Measurements from ENCODE around the gene SSX2IP.

DNA sequence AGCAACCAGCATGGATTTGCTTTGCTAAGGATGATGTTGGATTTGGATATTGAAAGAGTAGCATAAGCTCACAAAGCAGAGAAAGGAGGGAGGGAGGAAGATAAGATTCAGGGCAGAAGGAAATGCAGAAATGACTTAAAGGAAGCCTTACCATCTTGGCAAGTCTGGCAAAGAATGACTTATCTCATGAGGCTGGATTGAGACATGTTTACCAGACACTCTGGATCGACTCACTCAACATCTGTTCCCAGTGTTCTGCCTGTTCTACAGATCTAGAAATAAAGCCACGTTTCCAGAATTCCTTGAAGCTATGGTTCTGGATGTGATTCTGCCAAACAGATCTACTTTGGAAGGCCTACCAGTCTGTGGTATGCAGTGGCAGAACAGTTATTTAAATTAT lies 77.2 kb downstream of the SSX2IP start:
- TF ChIP-seq, protein P1, sequence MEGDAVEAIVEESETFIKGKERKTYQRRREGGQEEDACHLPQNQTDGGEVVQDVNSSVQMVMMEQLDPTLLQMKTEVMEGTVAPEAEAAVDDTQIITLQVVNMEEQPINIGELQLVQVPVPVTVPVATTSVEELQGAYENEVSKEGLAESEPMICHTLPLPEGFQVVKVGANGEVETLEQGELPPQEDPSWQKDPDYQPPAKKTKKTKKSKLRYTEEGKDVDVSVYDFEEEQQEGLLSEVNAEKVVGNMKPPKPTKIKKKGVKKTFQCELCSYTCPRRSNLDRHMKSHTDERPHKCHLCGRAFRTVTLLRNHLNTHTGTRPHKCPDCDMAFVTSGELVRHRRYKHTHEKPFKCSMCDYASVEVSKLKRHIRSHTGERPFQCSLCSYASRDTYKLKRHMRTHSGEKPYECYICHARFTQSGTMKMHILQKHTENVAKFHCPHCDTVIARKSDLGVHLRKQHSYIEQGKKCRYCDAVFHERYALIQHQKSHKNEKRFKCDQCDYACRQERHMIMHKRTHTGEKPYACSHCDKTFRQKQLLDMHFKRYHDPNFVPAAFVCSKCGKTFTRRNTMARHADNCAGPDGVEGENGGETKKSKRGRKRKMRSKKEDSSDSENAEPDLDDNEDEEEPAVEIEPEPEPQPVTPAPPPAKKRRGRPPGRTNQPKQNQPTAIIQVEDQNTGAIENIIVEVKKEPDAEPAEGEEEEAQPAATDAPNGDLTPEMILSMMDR (IDR thresholded peaks at IDR 0.05), result no peak
- no peak for TF ChIP-seq POLR2A (IDR thresholded peaks at IDR 0.05)

All from uterus (tissue), 2 donors.